Panc1 (cell line): ENCODE measurements around the gene UQCRFS1.

Experiments used
- CTCF ChIP-seq: fragments of 450-650 bp; IDR thresholded peaks from 2 replicates; pipeline ENCODE4 v1.5.1; 2017; ENCODE audit warnings: mild to moderate bottlenecking
- POLR2AphosphoS5 ChIP-seq: IDR thresholded peaks from 2 replicates; pipeline ENCODE4 v1.6.1; 2012; ENCODE audit warnings: mild to moderate bottlenecking, low read depth, low read length, moderate library complexity
- REST ChIP-seq, 2 experiments: IDR thresholded peaks; 2 replicates each; pipeline ENCODE4 v1.6.1; 2011 to 2012; ENCODE audit warnings: low read depth in 2 of 2, control low read depth in 1 of 2, low read length in 1 of 2, mild to moderate bottlenecking in 1 of 2, moderate library complexity in 1 of 2; ENCODE audit not compliant: insufficient read depth in 1 of 2
- SIN3A ChIP-seq: IDR thresholded peaks from 2 replicates; pipeline ENCODE4 v1.6.1; 2012; ENCODE audit warnings: low read depth, mild to moderate bottlenecking, low read length, moderate library complexity, borderline replicate concordance; ENCODE audit not compliant: insufficient read depth
- TCF7L2 ChIP-seq: IDR thresholded peaks from 2 replicates; pipeline ENCODE4 v1.6.1; 2011; ENCODE audit warnings: mild to moderate bottlenecking, low read depth, low read length, inconsistent platforms

GRCh38 chr19:29262085-29262484, 49.1 kb upstream of the UQCRFS1 start:
- TF ChIP-seq REST (IDR thresholded peaks at IDR 0.05; ENCODE audit: insufficient read depth in 1 of 2, low read depth in 2 of 2, low read length in 1 of 2) (no peak), CTCF (no peak), POLR2AphosphoS5 (no peak), SIN3A (no peak), TCF7L2 (no peak)
